ENCODE results near the gene ACKR1.

The ACKR1 gene
- long read RNA-seq: 0 reads

GRCh38 chr1:159204161-159205141 lies at the start of gene ACKR1:
Gene ACKR1, plus strand, starts transcription at chr1:159204875. Its CDS starts 85 bp downstream, at chr1:159204960.
- no peak within 1 kb of the TSS for H3K27ac ChIP-seq (replicated peaks)
- DNase-seq (ENCODE audit: low read depth in 1 of 2, low spot score in 1 of 2): no peak
- no peak for TF ChIP-seq GABPA (IDR thresholded peaks at IDR 0.05; ENCODE audit: low read depth)
- TF ChIP-seq CTCF (IDR thresholded peaks at IDR 0.05; ENCODE audit: insufficient read depth, low read length): no peak
- no peak for TF ChIP-seq REST (IDR thresholded peaks at IDR 0.05; ENCODE audit: insufficient replicate concordance, low read depth)
- H3K27me3 ChIP-seq (ENCODE audit: insufficient read depth, poor library complexity, severe bottlenecking): peaks cover 19% of the 10 kb centered on the region
- no peak within 1 kb of the TSS for H3K4me3 ChIP-seq (replicated peaks; ENCODE audit: insufficient read depth, low read length)

GRCh38 chr1:159161001-159161718 lies 43.5 kb upstream of the ACKR1 start:
- Histone ChIP-seq H3K27ac (replicated peaks) (no peak overlapping the region), H3K27me3 (ENCODE audit: insufficient read depth, poor library complexity, severe bottlenecking) (peaks cover 2% of the 10 kb centered on the region), H3K4me3 (replicated peaks; ENCODE audit: insufficient read depth, low read length) (no peak overlapping the region)
- DNase-seq (ENCODE audit: low read depth in 1 of 2, low spot score in 1 of 2): peak; percentile 28 to 74
- TF ChIP-seq POLR2AphosphoS5 (IDR thresholded peaks at IDR 0.05; ENCODE audit: low read depth): no peak
- no peak for TF ChIP-seq REST (IDR thresholded peaks at IDR 0.05; ENCODE audit: insufficient replicate concordance, low read depth)
- peak; percentile 86 for TF ChIP-seq CTCF (IDR thresholded peaks at IDR 0.05; ENCODE audit: insufficient read depth, low read length)
- no peak for TF ChIP-seq SPI1 (IDR thresholded peaks at IDR 0.05; ENCODE audit: borderline replicate concordance, low read depth)
- TF ChIP-seq GABPA (IDR thresholded peaks at IDR 0.05; ENCODE audit: low read depth): no peak

- TF ChIP-seq SPI1 (IDR thresholded peaks at IDR 0.05; ENCODE audit: borderline replicate concordance, low read depth): no peak
- no peak for DNase-seq (ENCODE audit: low read depth in 1 of 2, low spot score in 1 of 2)
- H3K27me3 ChIP-seq (ENCODE audit: insufficient read depth, poor library complexity, severe bottlenecking): peaks cover 4% of the 10 kb centered on the region
- no peak overlapping the region for H3K4me3 ChIP-seq (replicated peaks; ENCODE audit: insufficient read depth, low read length)
- H3K27ac ChIP-seq (replicated peaks): no peak overlapping the region
Observed at GRCh38 chr1:159161719-159162026, 43.0 kb upstream of the ACKR1 start.

- peak in 1 of 2 experiments; percentile 33 for DNase-seq (ENCODE audit: low read depth in 1 of 2, low spot score in 1 of 2)
- TF ChIP-seq SPI1 (IDR thresholded peaks at IDR 0.05; ENCODE audit: borderline replicate concordance, low read depth): peak; percentile 99
- no peak for TF ChIP-seq GABPA (IDR thresholded peaks at IDR 0.05; ENCODE audit: low read depth)
- Histone ChIP-seq H3K27ac (replicated peaks) (no peak overlapping the region), H3K27me3 (ENCODE audit: insufficient read depth, poor library complexity, severe bottlenecking) (peaks cover 9% of the 10 kb centered on the region), H3K4me3 (replicated peaks; ENCODE audit: insufficient read depth, low read length) (no peak overlapping the region)
Observed at GRCh38 chr1:159162516-159163265, 42.0 kb upstream of the ACKR1 start.
